ENCODE data around the gene CYBRD1. TPM values are rescaled to one million over a fixed set of nuclear protein-coding genes. Genes with fewer than 3 reads are reported as not detected.
"Not testable (repeated sequence)": the region's sequence is repeated elsewhere in the genome, so short reads cannot be mapped to it uniquely, and the experiment has no call there.

Gene CYBRD1
- total and polyA plus RNA-seq, 4 donors, result 124 to 396 (median 196) TPM

- Histone ChIP-seq H3K27ac (ENCODE audit: low read depth in 1 of 2, low read length in 2 of 2) (no peak overlapping the region), H3K27me3 (ENCODE audit: control insufficient read depth in 1 of 2, insufficient read depth in 2 of 2, low read length in 1 of 2) (no peaks in the 10 kb centered on the region), H3K9me3 (ENCODE audit: control insufficient read depth, low read length) (no peaks in the 10 kb centered on the region), H3K4me3 (ENCODE audit: low read length in 2 of 2) (no peak overlapping the region), H3K36me3 (ENCODE audit: control insufficient read depth in 1 of 2, insufficient read depth in 2 of 2, low read length in 1 of 2) (no peaks in the 10 kb centered on the region), H3K4me1 (ENCODE audit: control insufficient read depth in 1 of 2, insufficient read depth in 2 of 2, low read length in 2 of 2) (no peaks in the 10 kb centered on the region)
- 58% methylated on average over 1 of the region's 1 CpG for WGBS, 2 donors
- intact Hi-C loops (cut with DNase I), result no loop called here
- ATAC-seq (ENCODE audit: low FRiP score) (no peak), DNase-seq (no peak)
Measured at GRCh38 chr2:171485116-171485515, 37.2 kb upstream of the CYBRD1 start.

GRCh38 chr2:171487201-171487600 is 35.1 kb upstream of the CYBRD1 start:
- no peaks in the 10 kb centered on the region for H3K27me3 ChIP-seq (ENCODE audit: control insufficient read depth in 1 of 2, insufficient read depth in 2 of 2, low read length in 1 of 2)
- no peaks in the 10 kb centered on the region for H3K36me3 ChIP-seq (ENCODE audit: control insufficient read depth in 1 of 2, insufficient read depth in 2 of 2, low read length in 1 of 2)
- H3K27ac ChIP-seq (ENCODE audit: low read depth in 1 of 2, low read length in 2 of 2), result no peak overlapping the region
- no peak for ATAC-seq (ENCODE audit: low FRiP score)
- intact Hi-C loops (cut with DNase I), result no loop called here
- no peak for DNase-seq
- H3K4me3 ChIP-seq (ENCODE audit: low read length in 2 of 2), result no peak overlapping the region
- no peaks in the 10 kb centered on the region for H3K4me1 ChIP-seq (ENCODE audit: control insufficient read depth in 1 of 2, insufficient read depth in 2 of 2, low read length in 2 of 2)
- 96 to 97% methylated on average over 6 of the region's 6 CpGs for WGBS, 2 donors
- no peaks in the 10 kb centered on the region for H3K9me3 ChIP-seq (ENCODE audit: control insufficient read depth, low read length)

GRCh38 chr2:171487803-171488259 is 34.4 kb upstream of the CYBRD1 start:
- WGBS, 2 donors, result 75 to 84% methylated on average over 4 of the region's 4 CpGs
- Histone ChIP-seq H3K9me3 (ENCODE audit: control insufficient read depth, low read length) (no peaks in the 10 kb centered on the region), H3K4me3 (ENCODE audit: low read length in 2 of 2) (no peak overlapping the region), H3K36me3 (ENCODE audit: control insufficient read depth in 1 of 2, insufficient read depth in 2 of 2, low read length in 1 of 2) (no peaks in the 10 kb centered on the region), H3K4me1 (ENCODE audit: control insufficient read depth in 1 of 2, insufficient read depth in 2 of 2, low read length in 2 of 2) (no peaks in the 10 kb centered on the region), H3K27ac (ENCODE audit: low read depth in 1 of 2, low read length in 2 of 2) (no peak overlapping the region), H3K27me3 (ENCODE audit: control insufficient read depth in 1 of 2, insufficient read depth in 2 of 2, low read length in 1 of 2) (no peaks in the 10 kb centered on the region)
- ATAC-seq (ENCODE audit: low FRiP score) (no peak), DNase-seq (no peak)
- intact Hi-C loops (cut with DNase I), result no loop called here

- ATAC-seq (ENCODE audit: low FRiP score), result no peak
- Histone ChIP-seq H3K4me3 (ENCODE audit: low read length in 2 of 2) (no peak overlapping the region), H3K27ac (ENCODE audit: low read depth in 1 of 2, low read length in 2 of 2) (no peak overlapping the region), H3K27me3 (ENCODE audit: control insufficient read depth in 1 of 2, insufficient read depth in 2 of 2, low read length in 1 of 2) (no peaks in the 10 kb centered on the region), H3K9me3 (ENCODE audit: control insufficient read depth, low read length) (no peaks in the 10 kb centered on the region), H3K36me3 (ENCODE audit: control insufficient read depth in 1 of 2, insufficient read depth in 2 of 2, low read length in 1 of 2) (no peaks in the 10 kb centered on the region), H3K4me1 (ENCODE audit: control insufficient read depth in 1 of 2, insufficient read depth in 2 of 2, low read length in 2 of 2) (no peaks in the 10 kb centered on the region)
- no peak for DNase-seq
- intact Hi-C loops (cut with DNase I), result no loop called here
- WGBS, 2 donors, result 81 to 91% methylated on average over 2 of the region's 2 CpGs
Measured at GRCh38 chr2:171490577-171490976, 31.7 kb upstream of the CYBRD1 start.

GRCh38 chr2:171491292-171491691 is 31.0 kb upstream of the CYBRD1 start:
- DNase-seq (no peak), ATAC-seq (ENCODE audit: low FRiP score) (no peak)
- H3K9me3 ChIP-seq (ENCODE audit: control insufficient read depth, low read length), result no peaks in the 10 kb centered on the region
- no peak overlapping the region for H3K27ac ChIP-seq (ENCODE audit: low read depth in 1 of 2, low read length in 2 of 2)
- H3K36me3 ChIP-seq (ENCODE audit: control insufficient read depth in 1 of 2, insufficient read depth in 2 of 2, low read length in 1 of 2), result no peaks in the 10 kb centered on the region
- H3K4me1 ChIP-seq (ENCODE audit: control insufficient read depth in 1 of 2, insufficient read depth in 2 of 2, low read length in 2 of 2), result no peaks in the 10 kb centered on the region
- intact Hi-C loops (cut with DNase I), result no loop called here
- no peak overlapping the region for H3K4me3 ChIP-seq (ENCODE audit: low read length in 2 of 2)
- WGBS, 2 donors, result 90 to 92% methylated on average over 3 of the region's 3 CpGs
- no peaks in the 10 kb centered on the region for H3K27me3 ChIP-seq (ENCODE audit: control insufficient read depth in 1 of 2, insufficient read depth in 2 of 2, low read length in 1 of 2)

- no peak overlapping the region for H3K27ac ChIP-seq (ENCODE audit: low read depth in 1 of 2, low read length in 2 of 2)
- DNase-seq (no peak), ATAC-seq (ENCODE audit: low FRiP score) (no peak)
- intact Hi-C loops (cut with DNase I), result no loop called here
- no peaks in the 10 kb centered on the region for H3K36me3 ChIP-seq (ENCODE audit: control insufficient read depth in 1 of 2, insufficient read depth in 2 of 2, low read length in 1 of 2)
- H3K4me3 ChIP-seq (ENCODE audit: low read length in 2 of 2), result no peak overlapping the region
- no peaks in the 10 kb centered on the region for H3K27me3 ChIP-seq (ENCODE audit: control insufficient read depth in 1 of 2, insufficient read depth in 2 of 2, low read length in 1 of 2)
- no peaks in the 10 kb centered on the region for H3K4me1 ChIP-seq (ENCODE audit: control insufficient read depth in 1 of 2, insufficient read depth in 2 of 2, low read length in 2 of 2)
- 76 to 78% methylated on average over 6 of the region's 6 CpGs for WGBS, 2 donors
- no peaks in the 10 kb centered on the region for H3K9me3 ChIP-seq (ENCODE audit: control insufficient read depth, low read length)
Measured at GRCh38 chr2:171492664-171493063, 29.6 kb upstream of the CYBRD1 start.

GRCh38 chr2:171497664-171498063 is 24.6 kb upstream of the CYBRD1 start:
- ATAC-seq (ENCODE audit: low FRiP score); H3K4me3 ChIP-seq (ENCODE audit: low read length in 2 of 2); DNase-seq; H3K4me1 ChIP-seq (ENCODE audit: control insufficient read depth in 1 of 2, insufficient read depth in 2 of 2, low read length in 2 of 2); intact Hi-C loops (cut with DNase I); H3K36me3 ChIP-seq (ENCODE audit: control insufficient read depth in 1 of 2, insufficient read depth in 2 of 2, low read length in 1 of 2); H3K27ac ChIP-seq (ENCODE audit: low read depth in 1 of 2, low read length in 2 of 2); H3K27me3 ChIP-seq (ENCODE audit: control insufficient read depth in 1 of 2, insufficient read depth in 2 of 2, low read length in 1 of 2); H3K9me3 ChIP-seq (ENCODE audit: control insufficient read depth, low read length): not testable (repeated sequence)
- WGBS, 2 donors, result 85 to 89% methylated on average over 5 of the region's 5 CpGs

- ATAC-seq (ENCODE audit: low FRiP score), result no peak
- no peaks in the 10 kb centered on the region for H3K9me3 ChIP-seq (ENCODE audit: control insufficient read depth, low read length)
- H3K36me3 ChIP-seq (ENCODE audit: control insufficient read depth in 1 of 2, insufficient read depth in 2 of 2, low read length in 1 of 2), result no peaks in the 10 kb centered on the region
- no peak for DNase-seq
- intact Hi-C loops (cut with DNase I), result no loop called here
- no peak overlapping the region for H3K4me3 ChIP-seq (ENCODE audit: low read length in 2 of 2)
- no peaks in the 10 kb centered on the region for H3K4me1 ChIP-seq (ENCODE audit: control insufficient read depth in 1 of 2, insufficient read depth in 2 of 2, low read length in 2 of 2)
- WGBS, 2 donors, result 6 to 11% methylated on average over 2 of the region's 2 CpGs
- H3K27me3 ChIP-seq (ENCODE audit: control insufficient read depth in 1 of 2, insufficient read depth in 2 of 2, low read length in 1 of 2), result no peaks in the 10 kb centered on the region
- no peak overlapping the region for H3K27ac ChIP-seq (ENCODE audit: low read depth in 1 of 2, low read length in 2 of 2)
Measured at GRCh38 chr2:171505374-171505773, 16.9 kb upstream of the CYBRD1 start.

GRCh38 chr2:171509945-171510731 is 12.1 kb upstream of the CYBRD1 start:
- Histone ChIP-seq H3K4me3 (ENCODE audit: low read length in 2 of 2) (no peak overlapping the region), H3K36me3 (ENCODE audit: control insufficient read depth in 1 of 2, insufficient read depth in 2 of 2, low read length in 1 of 2) (no peaks in the 10 kb centered on the region), H3K27ac (ENCODE audit: low read depth in 1 of 2, low read length in 2 of 2) (no peak overlapping the region), H3K27me3 (ENCODE audit: control insufficient read depth in 1 of 2, insufficient read depth in 2 of 2, low read length in 1 of 2) (no peaks in the 10 kb centered on the region), H3K9me3 (ENCODE audit: control insufficient read depth, low read length) (no peaks in the 10 kb centered on the region), H3K4me1 (ENCODE audit: control insufficient read depth in 1 of 2, insufficient read depth in 2 of 2, low read length in 2 of 2) (no peaks in the 10 kb centered on the region)
- DNase-seq (no peak), ATAC-seq (ENCODE audit: low FRiP score) (no peak)
- intact Hi-C loops (cut with DNase I), result no loop called here
- WGBS, 2 donors, result 88 to 89% methylated on average over 9 of the region's 9 CpGs
